Measurements from ENCODE around the gene TOPBP1. TPM values are rescaled to one million over a fixed set of nuclear protein-coding genes. Genes with fewer than 3 reads are reported as not detected.

Gene TOPBP1
- total RNA-seq (2022; extraction: Qiagen RNA extraction; ENCODE audit: low read depth): 21.1 to 32.5 TPM (median 26.9 TPM) in 5 replicates

DNA sequence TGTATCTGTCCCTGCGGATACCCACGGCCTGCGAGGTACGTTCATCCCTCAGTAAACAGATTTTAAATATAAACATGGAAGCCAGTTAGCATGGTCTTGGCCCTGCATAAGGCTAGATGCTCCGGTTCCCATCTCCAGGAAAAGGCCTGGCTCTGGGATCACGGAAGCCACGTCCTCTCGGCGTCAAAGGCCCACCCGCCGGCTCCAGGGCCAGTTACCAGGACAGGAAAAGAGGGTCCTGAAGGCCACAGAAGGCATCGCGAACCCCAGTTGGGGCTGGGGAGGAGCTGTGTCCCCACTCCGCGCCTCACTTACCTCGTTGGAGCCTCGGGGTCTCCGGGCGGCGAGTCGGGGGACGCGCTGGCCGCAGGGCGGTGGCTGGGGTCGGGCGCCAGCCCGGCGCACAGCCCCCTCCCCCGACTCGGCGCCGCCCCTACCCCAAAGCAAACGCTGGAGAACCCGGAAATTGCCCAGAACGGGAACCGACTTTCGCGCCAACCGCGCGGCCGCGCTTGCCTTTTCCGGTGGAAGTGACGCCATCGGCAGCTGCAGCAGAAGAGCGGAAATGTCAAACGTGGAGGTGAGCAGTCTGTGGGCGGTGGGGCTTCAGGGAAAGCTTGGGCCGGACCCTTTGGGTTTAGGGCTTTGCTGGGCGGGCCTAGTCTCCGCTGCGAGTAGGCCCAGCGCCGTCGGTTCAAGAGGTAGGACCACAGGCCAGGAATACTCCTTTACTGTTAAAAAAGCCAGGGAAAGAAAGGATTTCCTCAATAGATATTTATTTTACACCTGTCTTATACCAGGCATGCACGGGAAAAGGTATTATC, at the start of gene TOPBP1:
Gene TOPBP1, minus strand, starts transcription at position 488 of the 824 bp plus-strand sequence. CDS start 814 bp downstream, outside the sequence.

DNA sequence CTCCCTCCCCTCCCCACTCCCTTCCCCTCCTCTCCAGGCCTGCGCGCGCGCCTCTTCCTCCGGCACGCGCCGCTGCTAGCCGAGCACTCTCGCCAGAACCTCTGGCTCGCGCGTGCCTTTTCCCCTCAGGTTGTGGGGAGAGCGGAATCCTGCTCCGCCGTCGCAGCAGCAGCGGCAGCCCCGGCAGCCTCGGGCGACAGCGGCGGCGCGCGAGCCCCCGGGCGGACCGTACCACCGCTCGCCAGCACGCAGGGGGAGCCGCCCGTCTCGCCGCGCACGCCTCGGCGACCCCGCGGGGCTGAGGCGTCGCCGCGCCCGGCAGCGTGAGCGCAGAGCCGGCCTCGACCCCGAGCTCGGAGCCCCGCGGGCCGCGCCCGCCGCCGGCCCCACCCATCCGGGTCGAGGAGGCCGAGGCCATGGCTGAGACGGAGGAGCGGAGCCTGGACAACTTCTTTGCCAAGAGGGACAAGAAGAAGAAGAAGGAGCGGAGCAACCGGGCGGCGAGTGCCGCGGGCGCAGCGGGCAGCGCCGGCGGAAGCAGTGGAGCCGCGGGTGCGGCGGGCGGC, 88.0 kb downstream of the TOPBP1 start, which contains the start of gene CDV3:
Gene CDV3, plus strand, starts transcription at position 58 of the 566 bp plus-strand sequence. Its CDS starts 359 bp downstream, at position 417.

Other genes with a start within 250 kb of the TOPBP1 start
- 109 to 159 TPM (median 132 TPM) in 5 replicates for gene CDV3, start 88.3 kb downstream of the TOPBP1 start, total RNA-seq (2022; extraction: Qiagen RNA extraction; ENCODE audit: low read depth)
- 0.60 to 2.0 TPM (median 1.0 TPM) in 5 replicates for gene TF, start 84.5 kb upstream of the TOPBP1 start, total RNA-seq (2022; extraction: Qiagen RNA extraction; ENCODE audit: low read depth)
- 55.7 to 62.9 TPM (median 59.0 TPM) in 5 replicates for gene SRPRB, start 143.9 kb upstream of the TOPBP1 start, total RNA-seq (2022; extraction: Qiagen RNA extraction; ENCODE audit: low read depth)
- 0.91 to 2.7 TPM (median 2.5 TPM) in 5 replicates for gene RAB6B, start 233.9 kb upstream of the TOPBP1 start, total RNA-seq (2022; extraction: Qiagen RNA extraction; ENCODE audit: low read depth)